Activated effector memory CD4-positive, alpha-beta T cell treated with anti-CD3 and anti-CD28 coated beads, Interleukin-2, amount 50 U/mL, for 16 hours (primary cell): ENCODE results near the gene PEX3.
A peak's percentile ranks its signal among the peaks of the same experiment; 100 is the strongest.

Experiments
- DNase-seq: peaks from one replicate; pipeline ENCODE4 v3.0.0-alpha.2; 2020

Gene PEX3

GRCh38 chr6:143539734-143540133, 89.1 kb downstream of the PEX3 start:
- peak; percentile 69 for DNase-seq

GRCh38 chr6:143540192-143540591, 89.6 kb downstream of the PEX3 start:
- no peak for DNase-seq
